Natural killer cell (primary cell): ENCODE measurements around the gene MUC13. TPM values are rescaled to one million over a fixed set of nuclear protein-coding genes. Genes with fewer than 3 reads are reported as not detected.
A peak's percentile ranks its signal among the peaks of the same experiment; 100 is the strongest.

Experiments used
- ATAC-seq, 3 donors: fragments of 150-1000 bp in 2 of 3; fragments of 200-7000 bp in 1 of 3; cut with Tn5 transposase; 1 replicate in 1 of 3; 2 replicates in 2 of 3; pipeline ENCODE4 v1.10.0; 2021; ENCODE audit warnings: mild to moderate bottlenecking in 2 of 3, moderate library complexity in 2 of 3
- DNase-seq, 2 donors: peaks; one replicate each; pipeline versions ENCODE4 v3.0.0 to v3.0.0-alpha.2; 2013 to 2021; ENCODE audit warnings: mixed read lengths in 1 of 2
- H3K27ac ChIP-seq: one replicate; pipeline ENCODE4 v1.5.1; 2013; ENCODE audit warnings: mild to moderate bottlenecking, low read length
- H3K27me3 ChIP-seq: one replicate; pipeline ENCODE4 v1.6.1; 2013; ENCODE audit warnings: low read length; ENCODE audit not compliant: control insufficient read depth, insufficient read depth
- H3K36me3 ChIP-seq: one replicate; pipeline ENCODE4 v1.6.1; 2013; ENCODE audit warnings: low read length; ENCODE audit not compliant: control insufficient read depth, insufficient read depth
- H3K4me1 ChIP-seq: one replicate; pipeline ENCODE4 v1.6.1; 2013; ENCODE audit warnings: low read length; ENCODE audit not compliant: control insufficient read depth, insufficient read depth
- H3K4me3 ChIP-seq: one replicate; pipeline ENCODE4 v1.5.1; 2013; ENCODE audit warnings: low read length
- H3K9me3 ChIP-seq: one replicate; pipeline ENCODE4 v1.6.1; 2013; ENCODE audit warnings: low read length; ENCODE audit not compliant: control insufficient read depth, insufficient read depth
- H3K27ac Mint-ChIP-seq, 2 donors: one replicate each; pipeline ENCODE4 v1.8.0; 2022; ENCODE audit warnings: mild to moderate bottlenecking in 2 of 2, mixed read lengths in 2 of 2, moderate library complexity in 1 of 2
- H3K27me3 Mint-ChIP-seq, 2 donors: one replicate each; pipeline ENCODE4 v1.8.0; 2022; ENCODE audit warnings: low read depth in 2 of 2, mixed read lengths in 2 of 2
- H3K36me3 Mint-ChIP-seq: one replicate; pipeline ENCODE4 v1.8.0; 2022; ENCODE audit warnings: mixed read lengths
- H3K4me1 Mint-ChIP-seq, 2 donors: one replicate each; pipeline ENCODE4 v1.8.0; 2022; ENCODE audit warnings: mixed read lengths in 2 of 2
- H3K4me3 Mint-ChIP-seq: one replicate; pipeline ENCODE4 v1.8.0; 2022; ENCODE audit warnings: mild to moderate bottlenecking, moderate library complexity, mixed read lengths
- H3K9me3 Mint-ChIP-seq, 2 donors: one replicate each; pipeline ENCODE4 v1.8.0; 2022; ENCODE audit warnings: mixed read lengths in 2 of 2
- WGBS: methylation state at CpG from one replicate; pipeline ENCODE4 v1.1.7; 2013; ENCODE audit warnings: missing lambda C conversion rate; ENCODE audit not compliant: insufficient coverage; 5-methylcytosine and 5-hydroxymethylcytosine counted together
- intact Hi-C: fragments of 100-400 bp; cut with micrococcal nuclease; formaldehyde crosslinking; loops from one replicate; pipeline ENCODE4 v1.14.2; 2022
- total RNA-seq, 4 donors: library from RNA; stranded (reverse); fragments of 120-200 nt in 1 of 4; gene quantifications; one replicate each; pipeline versions ENCODE4 v1.2.3 to v1.2.4, GENCODE V29; 2013 to 2022
- TF ChIP-seq, protein P1 (sequence below): fragments of 200-600 bp; IDR thresholded peaks from one replicate; pipeline ENCODE4 v1.8.0; 2022; ENCODE audit warnings: antibody characterized with exemption

MUC13 gene
- total RNA-seq, 3 donors from 2014 or later (not counting 1 experiment from before 2014, with no cell fraction given), result 0.16 to 2.1 (median 0.63) TPM

DNA sequence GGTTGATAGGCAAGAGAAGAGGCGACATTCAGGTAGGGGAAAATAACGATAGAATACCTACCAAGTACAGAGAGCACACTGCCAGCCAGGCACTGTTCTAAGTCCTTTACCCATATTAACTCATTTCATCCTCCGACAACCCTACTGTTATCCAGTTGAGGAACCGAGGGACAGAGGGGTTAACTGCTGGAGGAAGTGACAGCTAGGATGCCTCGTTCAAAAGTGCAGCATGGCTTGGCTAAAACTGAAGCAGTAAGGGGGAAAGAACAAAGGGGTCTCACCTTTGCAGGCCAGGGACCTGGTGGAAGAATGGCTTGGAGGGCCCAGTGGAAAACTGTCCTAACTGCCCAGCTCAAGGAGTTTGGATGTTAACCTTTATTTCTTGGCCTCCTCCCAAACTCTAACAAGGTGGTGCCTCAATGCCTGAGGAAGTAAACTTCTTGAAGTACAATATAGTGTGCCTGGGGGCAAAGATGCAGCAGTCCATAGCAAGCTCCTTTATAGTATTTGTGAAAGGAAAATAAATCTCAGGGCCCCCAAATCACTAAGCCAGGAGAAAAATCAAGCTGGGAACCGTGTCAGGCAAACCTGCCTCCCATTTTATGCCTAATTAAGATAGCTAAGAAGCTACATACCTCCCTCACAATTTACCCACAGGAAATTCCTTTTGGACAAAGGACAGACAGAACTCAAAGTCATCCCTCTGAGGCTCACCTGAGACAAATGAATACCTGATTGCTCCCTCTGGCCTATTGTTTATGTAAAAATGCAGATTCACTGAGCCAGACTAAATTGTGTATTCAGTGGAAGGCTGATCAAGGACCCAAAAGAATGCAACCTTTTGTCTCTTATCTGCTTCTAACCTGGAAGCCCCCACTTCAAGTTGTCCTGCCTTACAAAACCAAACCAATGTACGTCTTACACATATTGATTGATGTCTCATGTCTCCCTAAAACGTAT lies 45.8 kb downstream of the MUC13 start:
- ATAC-seq, result no peak
- peak overlapping the region; percentile 83 for H3K4me3 Mint-ChIP-seq
- intact Hi-C loops, result no loop called here
- no peaks in the 10 kb centered on the region for H3K9me3 Mint-ChIP-seq
- Histone ChIP-seq H3K36me3 (no peaks in the 10 kb centered on the region), H3K27ac (no peak overlapping the region), H3K27me3 (peaks cover 15% of the 10 kb centered on the region), H3K9me3 (no peaks in the 10 kb centered on the region), H3K4me1 (peaks cover 11% of the 10 kb centered on the region), H3K4me3 (no peak overlapping the region)
- DNase-seq, result no peak
- WGBS, result 68% methylated on average over 6 of the region's 8 CpGs
- peaks cover 38 to 44% of the 10 kb centered on the region in 2 donors for H3K27me3 Mint-ChIP-seq
- no peak overlapping the region for H3K27ac Mint-ChIP-seq
- no peaks in the 10 kb centered on the region for H3K36me3 Mint-ChIP-seq
- H3K4me1 Mint-ChIP-seq, result peaks cover 0 to 5% of the 10 kb centered on the region in 2 donors
- TF ChIP-seq, protein P1, sequence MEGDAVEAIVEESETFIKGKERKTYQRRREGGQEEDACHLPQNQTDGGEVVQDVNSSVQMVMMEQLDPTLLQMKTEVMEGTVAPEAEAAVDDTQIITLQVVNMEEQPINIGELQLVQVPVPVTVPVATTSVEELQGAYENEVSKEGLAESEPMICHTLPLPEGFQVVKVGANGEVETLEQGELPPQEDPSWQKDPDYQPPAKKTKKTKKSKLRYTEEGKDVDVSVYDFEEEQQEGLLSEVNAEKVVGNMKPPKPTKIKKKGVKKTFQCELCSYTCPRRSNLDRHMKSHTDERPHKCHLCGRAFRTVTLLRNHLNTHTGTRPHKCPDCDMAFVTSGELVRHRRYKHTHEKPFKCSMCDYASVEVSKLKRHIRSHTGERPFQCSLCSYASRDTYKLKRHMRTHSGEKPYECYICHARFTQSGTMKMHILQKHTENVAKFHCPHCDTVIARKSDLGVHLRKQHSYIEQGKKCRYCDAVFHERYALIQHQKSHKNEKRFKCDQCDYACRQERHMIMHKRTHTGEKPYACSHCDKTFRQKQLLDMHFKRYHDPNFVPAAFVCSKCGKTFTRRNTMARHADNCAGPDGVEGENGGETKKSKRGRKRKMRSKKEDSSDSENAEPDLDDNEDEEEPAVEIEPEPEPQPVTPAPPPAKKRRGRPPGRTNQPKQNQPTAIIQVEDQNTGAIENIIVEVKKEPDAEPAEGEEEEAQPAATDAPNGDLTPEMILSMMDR, result no peak

DNA sequence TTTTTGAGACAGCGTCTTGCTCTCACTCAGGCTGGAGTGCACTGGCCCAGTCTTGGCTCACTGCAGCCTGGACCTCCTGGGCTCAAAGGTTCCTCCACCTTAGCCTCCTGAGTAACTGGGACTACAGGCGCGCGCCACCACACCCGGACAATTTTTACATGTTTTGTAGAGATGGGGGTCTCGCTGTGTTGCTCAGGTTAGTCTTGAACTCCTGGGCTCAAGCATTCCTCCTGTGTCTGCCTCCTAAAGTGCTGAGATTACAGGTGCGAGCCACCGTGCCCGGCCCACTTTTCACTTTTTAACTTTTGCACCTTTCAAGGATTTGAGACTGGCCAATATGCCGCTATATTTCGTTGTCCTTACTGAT lies 46.6 kb downstream of the MUC13 start:
- Histone ChIP-seq H3K36me3 (no peaks in the 10 kb centered on the region), H3K4me1 (peaks cover 11% of the 10 kb centered on the region), H3K27ac (no peak overlapping the region), H3K9me3 (no peaks in the 10 kb centered on the region), H3K4me3 (peak overlapping the region; percentile 20), H3K27me3 (peaks cover 15% of the 10 kb centered on the region)
- Mint-ChIP-seq H3K9me3 (no peaks in the 10 kb centered on the region), H3K4me1 (peaks cover 0 to 5% of the 10 kb centered on the region in 2 donors), H3K4me3 (peak overlapping the region; percentile 83), H3K36me3 (no peaks in the 10 kb centered on the region), H3K27ac (no peak overlapping the region), H3K27me3 (peaks cover 45 to 49% of the 10 kb centered on the region in 2 donors)
- no peak for ATAC-seq
- no peak for DNase-seq
- intact Hi-C loops, result no loop called here
- TF ChIP-seq, protein P1, result no peak
- 95% methylated on average over 10 of the region's 11 CpGs for WGBS

DNA sequence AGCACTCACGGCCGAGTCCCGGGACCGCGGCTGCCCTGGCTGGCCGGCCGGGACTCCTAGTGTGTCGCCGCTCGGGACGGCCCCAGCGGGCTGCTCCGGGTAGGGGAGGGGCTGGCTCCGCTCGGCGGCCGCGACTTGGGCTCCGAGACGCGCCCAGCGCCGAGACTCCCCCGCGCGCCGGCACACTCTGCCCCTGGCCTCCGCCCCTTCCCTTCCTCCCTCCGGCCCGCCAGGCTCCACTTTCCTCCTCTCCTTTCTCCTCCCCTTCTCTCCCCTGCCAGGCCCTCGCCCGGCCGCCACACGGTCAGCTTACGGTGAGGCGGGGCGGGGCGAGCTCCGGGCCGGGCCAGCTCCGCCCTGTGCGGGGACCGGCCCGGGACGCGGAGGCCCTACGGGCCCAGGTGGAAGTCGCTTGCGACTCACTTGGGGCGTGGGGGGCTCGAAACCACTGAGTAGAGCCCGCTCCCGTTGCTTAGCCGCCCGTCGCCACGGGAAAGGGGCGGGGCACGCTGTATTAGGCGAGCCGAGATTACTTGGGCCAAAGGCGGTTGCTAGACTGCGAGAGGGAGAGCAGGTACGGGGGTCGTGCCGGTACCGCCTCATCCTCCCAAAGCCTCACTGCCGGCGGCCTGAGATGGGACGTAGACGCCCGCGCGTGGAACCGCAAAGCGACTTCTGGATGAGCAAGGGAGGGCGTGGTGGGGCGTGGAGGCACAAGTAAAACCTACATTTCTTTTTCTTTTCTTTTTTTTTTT lies 47.2 kb downstream of the MUC13 start, which contains the start of gene ITGB5:
Gene ITGB5 (minus strand): TSS at position 189 of the 755 bp plus-strand sequence. CDS start 365 bp downstream, outside the sequence.
- Mint-ChIP-seq H3K4me3 (peak within 1 kb of the TSS; percentile 83), H3K27ac (no peak within 1 kb of the TSS), H3K36me3 (no peaks in the 10 kb centered on the region), H3K4me1 (peaks cover 0 to 5% of the 10 kb centered on the region in 2 donors), H3K9me3 (no peaks in the 10 kb centered on the region), H3K27me3 (peaks cover 46 to 53% of the 10 kb centered on the region in 2 donors)
- Histone ChIP-seq H3K9me3 (no peaks in the 10 kb centered on the region), H3K4me3 (peak within 1 kb of the TSS; percentile 20), H3K27ac (no peak within 1 kb of the TSS), H3K27me3 (peaks cover 15% of the 10 kb centered on the region), H3K4me1 (peaks cover 11% of the 10 kb centered on the region), H3K36me3 (no peaks in the 10 kb centered on the region)
- ATAC-seq (peak; percentile 61 to 72 (median 65)), DNase-seq (peak; percentile 19 to 23)
- intact Hi-C loops, result no loop called here
- 1% methylated on average over 78 of the region's 78 CpGs for WGBS
- TF ChIP-seq, protein P1, result no peak
